KMS-11 (cell line): ENCODE measurements around the gene LCORL.

Experiments used
- H2AFZ ChIP-seq: fragments of 200-600 bp; sonication (generic); 2 replicates; pipeline ENCODE4 v1.6.1; 2016; ENCODE audit warnings: antibody characterized with exemption, mixed run types, low read depth
- H3K27ac ChIP-seq: fragments of 200-600 bp; sonication (generic); 2 replicates; pipeline ENCODE4 v1.6.1; 2016; ENCODE audit warnings: mild to moderate bottlenecking, mixed run types
- H3K27me3 ChIP-seq: fragments of 200-600 bp; sonication (generic); 2 replicates; pipeline ENCODE4 v1.6.1; 2017; ENCODE audit warnings: mild to moderate bottlenecking, low read depth, mixed run types, moderate library complexity; ENCODE audit not compliant: insufficient read depth
- H3K36me3 ChIP-seq: fragments of 200-600 bp; sonication (generic); 2 replicates; pipeline ENCODE4 v1.6.1; 2017; ENCODE audit warnings: mild to moderate bottlenecking, mixed run types; ENCODE audit not compliant: insufficient read depth
- H3K4me1 ChIP-seq: fragments of 200-600 bp; sonication (generic); 2 replicates; pipeline ENCODE4 v1.6.1; 2016; ENCODE audit warnings: mild to moderate bottlenecking, low read depth, mixed run types; ENCODE audit not compliant: poor library complexity, severe bottlenecking
- H3K4me2 ChIP-seq: fragments of 200-600 bp; sonication (generic); 2 replicates; pipeline ENCODE4 v1.7.0; 2016; ENCODE audit warnings: mild to moderate bottlenecking, mixed run types
- H3K4me3 ChIP-seq: fragments of 200-600 bp; sonication (generic); IDR thresholded peaks from 2 replicates; pipeline ENCODE4 v1.6.1; 2017; ENCODE audit warnings: low read depth, low read length, mixed read lengths; ENCODE audit not compliant: insufficient read depth
- H3K79me2 ChIP-seq: fragments of 200-600 bp; sonication (generic); 2 replicates; pipeline ENCODE4 v1.6.1; 2016; ENCODE audit warnings: low read depth, mixed run types; ENCODE audit not compliant: insufficient read depth
- H3K9ac ChIP-seq: fragments of 200-600 bp; sonication (generic); 2 replicates; pipeline ENCODE4 v1.6.1; 2016; ENCODE audit warnings: mild to moderate bottlenecking, mixed run types
- H4K20me1 ChIP-seq: fragments of 200-600 bp; sonication (generic); 2 replicates; pipeline ENCODE4 v1.6.1; 2016; ENCODE audit warnings: mild to moderate bottlenecking, mixed run types; ENCODE audit not compliant: insufficient read depth
- CTCF ChIP-seq: fragments of 200-600 bp; sonication (generic); conservative IDR thresholded peaks from 2 replicates; pipeline ENCODE4 v1.6.1; 2017; ENCODE audit warnings: low read depth, mild to moderate bottlenecking, antibody characterized with exemption, low read length, moderate library complexity, mixed read lengths

Gene LCORL

GRCh38 chr4:17958181-17958580, 63.4 kb downstream of the LCORL start:
- H4K20me1 ChIP-seq: no peaks in the 10 kb centered on the region
- no peaks in the 10 kb centered on the region for H3K27me3 ChIP-seq
- no peaks in the 10 kb centered on the region for H3K79me2 ChIP-seq
- H3K4me3 ChIP-seq: no peak overlapping the region
- no peak overlapping the region for H3K9ac ChIP-seq
- no peak overlapping the region for H3K27ac ChIP-seq
- H3K4me1 ChIP-seq: no peaks in the 10 kb centered on the region
- H2AFZ ChIP-seq: no peak overlapping the region
- H3K4me2 ChIP-seq: no peak overlapping the region
- no peaks in the 10 kb centered on the region for H3K36me3 ChIP-seq
- TF ChIP-seq CTCF: no peak

- H3K36me3 ChIP-seq: no peaks in the 10 kb centered on the region
- H3K4me2 ChIP-seq: no peak overlapping the region
- H3K27ac ChIP-seq: no peak overlapping the region
- H3K9ac ChIP-seq: no peak overlapping the region
- H4K20me1 ChIP-seq: no peaks in the 10 kb centered on the region
- TF ChIP-seq CTCF: no peak
- no peaks in the 10 kb centered on the region for H3K79me2 ChIP-seq
- no peaks in the 10 kb centered on the region for H3K4me1 ChIP-seq
- H3K4me3 ChIP-seq: no peak overlapping the region
- no peak overlapping the region for H2AFZ ChIP-seq
- no peaks in the 10 kb centered on the region for H3K27me3 ChIP-seq
Measured at GRCh38 chr4:17957688-17958087, 63.9 kb downstream of the LCORL start.

GRCh38 chr4:17956245-17956644, 65.3 kb downstream of the LCORL start:
- Histone ChIP-seq H3K9ac (no peak overlapping the region), H3K4me2 (no peak overlapping the region), H4K20me1 (no peaks in the 10 kb centered on the region), H3K4me3 (no peak overlapping the region), H3K36me3 (no peaks in the 10 kb centered on the region), H3K27me3 (no peaks in the 10 kb centered on the region), H2AFZ (no peak overlapping the region), H3K79me2 (no peaks in the 10 kb centered on the region), H3K4me1 (no peaks in the 10 kb centered on the region), H3K27ac (no peak overlapping the region)
- TF ChIP-seq CTCF: no peak

GRCh38 chr4:17945303-17945702, 76.3 kb downstream of the LCORL start:
- H3K9ac ChIP-seq: no peak overlapping the region
- H3K27me3 ChIP-seq: no peaks in the 10 kb centered on the region
- TF ChIP-seq CTCF: no peak
- no peaks in the 10 kb centered on the region for H3K79me2 ChIP-seq
- no peaks in the 10 kb centered on the region for H3K4me1 ChIP-seq
- no peak overlapping the region for H3K4me3 ChIP-seq
- H3K27ac ChIP-seq: no peak overlapping the region
- no peaks in the 10 kb centered on the region for H3K36me3 ChIP-seq
- H2AFZ ChIP-seq: no peak overlapping the region
- no peaks in the 10 kb centered on the region for H4K20me1 ChIP-seq
- no peak overlapping the region for H3K4me2 ChIP-seq

GRCh38 chr4:17941731-17942130, 79.8 kb downstream of the LCORL start:
- Histone ChIP-seq H3K4me1 (no peaks in the 10 kb centered on the region), H3K27ac (no peak overlapping the region), H2AFZ (no peak overlapping the region), H3K27me3 (no peaks in the 10 kb centered on the region), H4K20me1 (no peaks in the 10 kb centered on the region), H3K79me2 (no peaks in the 10 kb centered on the region), H3K4me3 (no peak overlapping the region), H3K9ac (no peak overlapping the region), H3K4me2 (no peak overlapping the region), H3K36me3 (no peaks in the 10 kb centered on the region)
- no peak for TF ChIP-seq CTCF
